ENCODE results near the gene PRKCG. TPM values are rescaled to one million over a fixed set of nuclear protein-coding genes. Genes with fewer than 3 reads are reported as not detected.

PRKCG gene
- total and polyA plus RNA-seq, 2 of the 8 experiments (the other 6 are each of a cell fraction or from before 2014, with no cell fraction given): 6.1 to 10.6 TPM

DNA sequence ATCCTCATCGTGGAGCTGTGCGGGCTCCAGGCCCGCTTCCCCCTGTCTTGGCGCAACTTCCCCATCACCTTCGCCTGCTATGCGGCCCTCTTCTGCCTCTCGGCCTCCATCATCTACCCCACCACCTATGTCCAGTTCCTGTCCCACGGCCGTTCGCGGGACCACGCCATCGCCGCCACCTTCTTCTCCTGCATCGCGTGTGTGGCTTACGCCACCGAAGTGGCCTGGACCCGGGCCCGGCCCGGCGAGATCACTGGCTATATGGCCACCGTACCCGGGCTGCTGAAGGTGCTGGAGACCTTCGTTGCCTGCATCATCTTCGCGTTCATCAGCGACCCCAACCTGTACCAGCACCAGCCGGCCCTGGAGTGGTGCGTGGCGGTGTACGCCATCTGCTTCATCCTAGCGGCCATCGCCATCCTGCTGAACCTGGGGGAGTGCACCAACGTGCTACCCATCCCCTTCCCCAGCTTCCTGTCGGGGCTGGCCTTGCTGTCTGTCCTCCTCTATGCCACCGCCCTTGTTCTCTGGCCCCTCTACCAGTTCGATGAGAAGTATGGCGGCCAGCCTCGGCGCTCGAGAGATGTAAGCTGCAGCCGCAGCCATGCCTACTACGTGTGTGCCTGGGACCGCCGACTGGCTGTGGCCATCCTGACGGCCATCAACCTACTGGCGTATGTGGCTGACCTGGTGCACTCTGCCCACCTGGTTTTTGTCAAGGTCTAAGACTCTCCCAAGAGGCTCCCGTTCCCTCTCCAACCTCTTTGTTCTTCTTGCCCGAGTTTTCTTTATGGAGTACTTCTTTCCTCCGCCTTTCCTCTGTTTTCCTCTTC, 8.0 kb upstream of the PRKCG start:
- no peak overlapping the region for H3K9ac ChIP-seq (replicated peaks in 1 of 4; ENCODE audit: extremely low read depth in 1 of 4, low read depth in 3 of 4, low read length in 3 of 4)
- H3K36me3 ChIP-seq (ENCODE audit: control insufficient read depth in 2 of 4, insufficient read depth in 4 of 4, low read length in 3 of 4): peaks cover 7 to 30% (median 16%) of the 10 kb centered on the region in 4 experiments; a peak in 6 of 8 replicates
- H3K56ac ChIP-seq (replicated peaks; ENCODE audit: insufficient read length, low read depth, low read length): no peak overlapping the region
- no peak overlapping the region for H2BK20ac ChIP-seq (ENCODE audit: low read length)
- DNase-seq (ENCODE audit: low read depth in 1 of 2, low spot score in 2 of 2) (no peak), FAIRE-seq (no peak)
- H3K4ac ChIP-seq (replicated peaks; ENCODE audit: insufficient read length, low read depth, low read length): no peak overlapping the region
- H3K9me3 ChIP-seq (ENCODE audit: insufficient read depth in 2 of 2, low read depth in 1 of 2, low read length in 1 of 2): no peaks in the 10 kb centered on the region
- H3K18ac ChIP-seq (ENCODE audit: extremely low read depth, low read length): no peak overlapping the region
- no peak overlapping the region for H3K23ac ChIP-seq (ENCODE audit: insufficient read length)
- H3K4me3 ChIP-seq (ENCODE audit: extremely low read depth in 1 of 4, insufficient read depth in 2 of 4, low read depth in 3 of 4, low read length in 4 of 4): no peak overlapping the region
- WGBS, 2 experiments (ENCODE audit: extremely low coverage in 1 of 2, insufficient coverage in 1 of 2, insufficient read length in 1 of 2, insufficient replicate concordance in 2 of 2, low coverage in 1 of 2, low lambda C conversion rate in 2 of 2, missing lambda C conversion rate in 1 of 2): 96% methylated on average over 48 of the region's 51 CpGs; no CpG with 5 or more reads in 1 of the 2 experiments
- no peak overlapping the region for H2BK5ac ChIP-seq (ENCODE audit: low read depth, low read length)
- no peak overlapping the region for H4K5ac ChIP-seq (ENCODE audit: insufficient read length, low read depth, low read length)
- no peak overlapping the region for H2AK5ac ChIP-seq (ENCODE audit: low read depth, low read length)
- no peak overlapping the region for H3K14ac ChIP-seq (ENCODE audit: insufficient read length)
- no peak overlapping the region for H2BK12ac ChIP-seq (ENCODE audit: low read depth, low read length)
- no peak overlapping the region for H2BK15ac ChIP-seq (ENCODE audit: low read length)
- TF ChIP-seq CHD2 (IDR thresholded peaks at IDR 0.05; ENCODE audit: low read length) (no peak), POLR2AphosphoS5 (IDR thresholded peaks at IDR 0.05; ENCODE audit: low read depth, low read length) (peak; percentile 79)
- H4K91ac ChIP-seq (replicated peaks; ENCODE audit: insufficient read length, low read length): no peak overlapping the region
- H4K20me1 ChIP-seq (replicated peaks in 1 of 2; ENCODE audit: control insufficient read depth in 1 of 2, insufficient read depth in 2 of 2, low read length in 2 of 2): peaks cover 1 to 9% of the 10 kb centered on the region in 2 experiments
- no peaks in the 10 kb centered on the region for H3K27me3 ChIP-seq (replicated peaks in 1 of 4; ENCODE audit: control insufficient read depth in 3 of 4, extremely low read depth in 1 of 4, insufficient read depth in 3 of 4, low read length in 3 of 4)
- H3K79me1 ChIP-seq (ENCODE audit: low read depth, low read length): peaks cover 9% of the 10 kb centered on the region; the same call in 1 of the 2 replicates
- no peak overlapping the region for H3K4me2 ChIP-seq (ENCODE audit: insufficient read depth in 1 of 2, low read depth in 2 of 2, low read length in 2 of 2)
- H3K79me2 ChIP-seq (ENCODE audit: control insufficient read depth in 1 of 2, insufficient read depth in 2 of 2, low read length in 2 of 2): peaks cover 0 to 13% of the 10 kb centered on the region in 2 experiments; a peak in 1 of 4 replicates
- no peak overlapping the region for H2BK120ac ChIP-seq (replicated peaks; ENCODE audit: low read depth, low read length)
- POLR2A ChIA-PET (ENCODE audit: partially characterized antibody): interaction anchor here (1.4 to 4.1 kb wide), 4 partner anchors 9 to 18 kb away, joined by 3 to 46 read pairs (median 4); partner anchors contain the start of gene PRKCG
- H3K4me1 ChIP-seq (replicated peaks in 1 of 4; ENCODE audit: control insufficient read depth in 3 of 4, insufficient read depth in 4 of 4, low read length in 3 of 4): peaks cover 3 to 7% (median 5%) of the 10 kb centered on the region in 4 experiments; a peak in 6 of 7 replicates
- CTCF ChIA-PET (ENCODE audit: partially characterized antibody): interaction anchor here (0.8 to 1.7 kb wide), 5 partner anchors 27 to 68 kb away, joined by 3 to 7 read pairs (median 4); no protein-coding TSS in a partner anchor
- no peak overlapping the region for H2AFZ ChIP-seq (ENCODE audit: low read length)
- peaks cover 5% of the 10 kb centered on the region; the same call in 1 of the 2 replicates for H3K23me2 ChIP-seq (ENCODE audit: low read depth, low read length)
- peak overlapping the region; percentile 58; the same call in 1 of the 2 replicates for H4K8ac ChIP-seq (ENCODE audit: extremely low read depth, insufficient read depth, low read length)
- no peak overlapping the region for H3K27ac ChIP-seq (ENCODE audit: low read depth, low read length)
